GM18873 (cell line): ENCODE measurements around the gene GAA.
"Not testable (repeated sequence)": the region's sequence is repeated elsewhere in the genome, so short reads cannot be mapped to it uniquely, and the experiment has no call there.

Source experiments
- ATAC-seq: cut with Tn5 transposase; IDR thresholded peaks from one replicate; pipeline ENCODE4 v1.9.1; 2021; ENCODE audit warnings: mild to moderate bottlenecking, moderate library complexity, moderate number of reproducible peaks; ENCODE audit not compliant: unreplicated experiment, low FRiP score

The GAA gene

DNA sequence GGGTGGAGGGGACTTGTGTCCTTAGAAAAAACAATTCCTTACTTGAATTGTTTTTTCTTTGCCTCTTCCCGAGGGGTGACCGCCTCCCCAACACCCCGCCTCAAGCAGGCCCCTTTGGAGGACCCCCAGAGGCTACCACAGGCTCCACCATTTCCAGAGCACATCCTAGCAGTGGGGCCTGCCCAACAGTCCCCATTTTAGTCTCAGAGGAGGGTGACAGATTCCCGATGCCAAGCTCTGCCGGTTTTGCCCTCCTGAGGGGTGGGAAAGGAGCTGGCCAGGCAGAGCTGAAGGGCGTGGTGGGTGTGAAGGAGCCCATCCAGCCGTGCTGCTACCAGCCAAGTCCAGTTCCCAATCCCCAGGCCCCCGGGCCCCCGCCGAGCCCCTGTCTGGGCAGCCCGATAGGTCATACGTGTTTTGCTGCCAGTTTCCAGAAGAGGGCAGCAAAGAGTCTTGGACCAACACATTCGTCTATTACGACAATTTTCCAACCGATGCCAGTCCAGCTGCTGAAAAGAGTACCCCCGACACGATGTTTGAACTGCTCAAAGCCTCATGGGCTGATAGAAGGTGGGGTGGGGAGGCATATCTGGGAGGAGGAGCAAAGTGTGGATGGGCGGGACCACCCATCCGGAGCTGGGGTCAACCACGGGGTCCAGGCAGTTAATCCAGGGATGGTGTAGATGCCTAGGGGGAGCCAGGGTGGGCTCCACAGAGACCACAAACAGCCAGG, 18.8 kb upstream of the GAA start:
- ATAC-seq, result no peak

DNA sequence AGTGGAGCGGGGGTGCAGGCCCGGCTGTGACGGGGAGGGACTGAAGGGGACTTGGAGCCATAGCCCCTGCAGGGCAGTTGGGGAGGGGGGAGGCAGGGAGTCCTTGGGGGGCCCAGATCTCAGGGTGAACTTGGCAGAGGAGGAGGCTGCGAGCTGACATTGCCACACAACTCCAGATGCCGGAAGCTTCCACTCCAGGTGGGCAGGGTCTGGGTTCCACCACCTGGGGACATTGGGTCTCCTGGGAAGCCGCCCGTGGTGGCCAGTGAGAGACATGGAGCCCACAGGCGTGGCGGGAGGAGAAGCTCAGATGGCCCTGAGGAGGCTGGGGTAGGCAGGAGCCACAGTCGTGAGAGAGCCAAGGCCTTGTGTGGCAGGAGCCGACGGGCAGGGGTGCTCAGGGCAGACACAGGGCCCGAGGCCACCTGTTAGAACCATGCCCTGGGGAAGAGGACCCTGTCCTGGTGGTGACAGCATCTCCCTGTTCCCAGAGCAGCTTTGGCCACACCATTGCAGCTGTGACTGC, 18.2 kb upstream of the GAA start:
- ATAC-seq, result no peak

- no peak for ATAC-seq
Observed at GRCh38 chr17:80084773-80085172, 16.6 kb upstream of the GAA start.

DNA sequence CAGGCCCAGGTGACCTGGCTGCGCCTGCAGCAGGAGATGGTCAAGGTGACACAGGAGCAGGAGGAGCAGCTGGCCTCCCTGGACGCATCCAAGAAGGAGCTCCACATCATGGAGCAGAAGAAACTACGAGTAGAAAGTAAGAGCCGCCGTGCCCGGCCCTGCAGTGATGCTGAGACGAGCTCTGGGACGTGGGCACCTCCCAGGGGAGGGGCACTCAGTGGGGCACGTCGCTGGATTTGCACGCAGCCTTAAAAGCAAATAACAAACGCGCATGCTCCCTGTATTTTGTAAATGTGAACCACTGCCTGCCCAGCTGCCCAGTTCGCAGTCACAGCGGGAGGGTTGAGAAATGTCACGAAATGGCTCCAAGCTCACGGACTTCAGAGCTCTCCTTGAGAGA, 15.3 kb upstream of the GAA start:
- ATAC-seq, result no peak

DNA sequence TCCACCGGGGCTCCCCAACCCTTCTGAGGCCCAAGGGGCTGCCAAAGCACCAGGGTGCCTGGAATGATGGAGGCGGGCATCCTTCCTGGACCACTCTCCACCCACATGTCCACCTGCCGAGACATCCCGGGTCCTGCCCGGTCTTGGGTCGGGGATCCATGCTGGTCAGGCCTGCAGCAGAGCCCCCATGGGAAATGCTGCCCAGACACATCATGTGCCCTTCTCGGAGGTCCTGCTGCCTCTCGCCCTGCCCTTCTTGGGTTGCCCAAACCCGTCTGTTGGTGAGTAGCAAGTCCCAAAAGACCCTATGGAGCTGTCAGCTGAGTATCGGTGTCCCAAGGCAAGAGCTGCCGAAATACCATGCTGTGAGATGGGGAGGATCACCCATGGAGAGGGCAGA, 14.8 kb upstream of the GAA start:
- no peak for ATAC-seq

DNA sequence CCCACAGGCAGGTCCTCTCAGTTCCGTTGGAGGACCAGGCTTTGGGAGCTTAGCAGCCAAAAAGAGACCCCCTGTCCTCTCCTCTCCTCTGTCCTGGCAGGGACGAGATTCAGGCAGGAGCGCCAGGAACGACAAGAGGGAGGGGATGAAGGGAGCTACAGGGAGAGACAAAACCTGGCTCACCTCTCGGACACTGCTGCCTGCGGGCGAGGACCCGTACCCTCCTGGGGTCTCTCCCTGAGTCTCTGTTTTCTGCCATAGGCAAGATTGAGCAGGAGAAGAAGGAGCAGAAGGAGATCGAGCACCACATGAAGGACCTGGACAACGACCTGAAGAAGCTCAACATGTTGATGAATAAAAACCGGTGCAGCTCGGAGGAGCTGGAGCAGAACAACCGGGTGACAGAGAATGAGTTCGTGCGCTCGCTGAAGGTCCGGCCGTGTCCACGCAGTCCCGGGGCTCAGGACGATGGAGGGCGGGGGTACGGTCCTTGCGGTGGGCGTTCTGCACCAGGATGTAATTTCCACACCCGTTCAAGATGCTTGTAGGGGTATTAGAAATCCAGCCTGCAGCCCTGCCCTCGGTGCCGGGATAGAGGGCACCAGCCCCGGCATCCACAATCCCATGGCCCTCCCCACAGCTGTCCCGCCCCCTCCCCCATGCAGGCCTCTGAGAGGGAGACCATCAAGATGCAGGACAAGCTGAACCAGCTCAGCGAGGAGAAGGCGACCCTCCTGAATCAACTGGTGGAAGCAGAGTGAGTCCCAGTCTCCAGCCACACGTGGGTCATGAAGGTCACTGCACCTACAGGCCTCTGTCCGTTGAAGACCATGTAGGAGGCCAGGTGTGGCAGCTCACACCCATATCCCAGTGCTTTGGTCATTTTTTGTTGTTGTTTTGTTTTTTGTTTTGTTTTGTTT, 13.8 kb upstream of the GAA start:
- ATAC-seq, result no peak

- no peak for ATAC-seq
Observed at GRCh38 chr17:80089762-80090161, 11.6 kb upstream of the GAA start.

DNA sequence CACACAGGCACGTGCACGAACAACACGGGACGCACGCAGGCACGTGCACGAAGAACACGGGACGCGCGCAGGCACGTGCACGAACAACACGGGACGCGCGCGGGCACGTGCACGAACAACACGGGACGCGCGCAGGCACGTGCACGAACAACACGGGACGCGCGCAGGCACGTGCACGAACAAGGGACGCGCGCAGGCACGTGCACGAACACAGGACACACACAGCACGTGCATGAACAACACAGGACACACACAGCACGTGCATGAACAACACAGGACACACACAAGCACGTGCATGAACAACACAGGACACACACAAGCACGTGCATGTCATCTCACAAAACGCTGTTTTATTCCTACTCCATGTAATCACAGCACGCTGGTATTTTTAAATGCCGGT, 11.2 kb upstream of the GAA start:
- ATAC-seq, result not testable (repeated sequence)

DNA sequence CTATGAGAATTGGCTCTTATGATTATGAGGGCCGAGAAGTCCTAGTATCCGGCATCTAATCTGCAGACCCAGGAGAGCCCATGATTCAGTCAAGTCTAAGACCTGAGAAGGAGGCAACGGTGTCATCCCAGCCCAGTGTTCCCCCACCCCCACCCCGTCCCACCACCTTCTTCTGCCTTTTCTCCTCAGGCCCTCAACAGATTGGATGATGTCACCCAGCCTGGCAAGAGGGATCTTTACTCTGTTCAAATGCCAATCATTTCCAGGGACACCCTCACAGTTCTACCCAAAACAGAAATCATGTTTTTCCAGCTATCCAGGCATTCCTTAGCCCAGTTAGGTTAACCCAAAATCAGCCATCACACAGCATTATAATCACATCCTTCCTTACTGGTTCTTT, 10.0 kb upstream of the GAA start:
- no peak for ATAC-seq

GRCh38 chr17:80092959-80093358, 8.4 kb upstream of the GAA start:
- no peak for ATAC-seq

GRCh38 chr17:80095038-80095843, 6.1 kb upstream of the GAA start:
- no peak for ATAC-seq

GRCh38 chr17:80095844-80096475, 5.4 kb upstream of the GAA start:
- no peak for ATAC-seq

- ATAC-seq, result no peak
Observed at GRCh38 chr17:80096561-80097021, 4.8 kb upstream of the GAA start.

DNA sequence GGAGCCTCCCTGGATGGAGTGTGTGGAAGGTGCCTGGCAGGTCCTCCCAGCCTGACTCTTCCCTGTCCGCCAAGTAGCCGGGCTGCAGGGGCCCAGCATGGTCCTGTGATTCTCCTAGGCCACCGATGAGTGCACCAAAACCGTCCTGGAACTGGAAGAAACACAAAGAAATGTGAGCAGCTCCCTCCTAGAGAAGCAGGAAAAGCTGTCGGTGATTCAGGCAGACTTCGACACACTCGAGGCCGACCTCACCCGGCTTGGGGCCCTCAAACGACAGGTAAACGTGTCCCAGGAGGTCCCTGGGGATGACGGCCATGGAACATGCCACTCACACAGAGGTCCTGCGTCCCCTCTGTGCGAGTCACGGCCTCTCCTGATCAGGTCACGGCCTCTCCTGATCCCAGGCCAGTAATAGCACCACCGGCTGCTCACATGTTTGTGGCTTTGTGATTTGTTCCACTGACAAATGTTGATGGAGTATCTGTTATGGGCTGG, 4.2 kb upstream of the GAA start:
- no peak for ATAC-seq

GRCh38 chr17:80097844-80098691, 3.3 kb upstream of the GAA start:
- ATAC-seq, result no peak

DNA sequence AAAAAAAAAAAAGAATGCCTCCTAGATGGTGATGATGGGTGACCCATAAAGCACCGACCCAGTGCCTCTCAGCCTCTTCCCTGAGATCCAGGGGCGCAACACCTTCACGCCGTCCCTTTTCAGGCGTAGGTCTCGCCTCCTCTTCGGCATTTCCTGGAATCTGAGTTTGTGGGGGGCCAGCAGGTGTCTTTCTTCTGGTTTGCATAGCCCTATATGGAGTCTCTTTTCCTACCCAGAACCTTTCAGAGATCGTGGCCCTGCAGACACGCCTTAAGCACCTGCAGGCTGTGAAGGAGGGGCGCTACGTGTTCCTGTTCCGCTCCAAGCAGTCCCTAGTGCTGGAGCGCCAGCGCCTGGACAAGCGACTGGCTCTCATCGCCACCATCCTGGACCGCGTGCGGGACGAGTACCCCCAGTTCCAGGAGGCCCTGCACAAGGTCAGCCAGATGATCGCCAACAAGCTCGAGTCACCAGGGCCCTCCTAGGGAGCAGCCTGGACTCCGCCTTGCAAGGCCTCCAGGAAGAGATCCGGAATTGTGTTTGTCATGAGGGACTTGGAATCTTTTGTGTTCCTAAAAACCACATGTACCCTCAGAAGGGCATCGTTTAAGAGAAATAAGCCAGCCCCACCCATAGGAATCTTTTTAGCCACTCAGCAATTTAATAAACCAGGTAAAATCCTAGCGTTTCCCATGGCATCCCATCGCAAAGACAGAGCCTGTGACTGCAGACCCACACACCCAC, 1.9 kb upstream of the GAA start:
- no peak for ATAC-seq

- no peak for ATAC-seq
Observed at GRCh38 chr17:80100035-80100323, 1.4 kb upstream of the GAA start.

DNA sequence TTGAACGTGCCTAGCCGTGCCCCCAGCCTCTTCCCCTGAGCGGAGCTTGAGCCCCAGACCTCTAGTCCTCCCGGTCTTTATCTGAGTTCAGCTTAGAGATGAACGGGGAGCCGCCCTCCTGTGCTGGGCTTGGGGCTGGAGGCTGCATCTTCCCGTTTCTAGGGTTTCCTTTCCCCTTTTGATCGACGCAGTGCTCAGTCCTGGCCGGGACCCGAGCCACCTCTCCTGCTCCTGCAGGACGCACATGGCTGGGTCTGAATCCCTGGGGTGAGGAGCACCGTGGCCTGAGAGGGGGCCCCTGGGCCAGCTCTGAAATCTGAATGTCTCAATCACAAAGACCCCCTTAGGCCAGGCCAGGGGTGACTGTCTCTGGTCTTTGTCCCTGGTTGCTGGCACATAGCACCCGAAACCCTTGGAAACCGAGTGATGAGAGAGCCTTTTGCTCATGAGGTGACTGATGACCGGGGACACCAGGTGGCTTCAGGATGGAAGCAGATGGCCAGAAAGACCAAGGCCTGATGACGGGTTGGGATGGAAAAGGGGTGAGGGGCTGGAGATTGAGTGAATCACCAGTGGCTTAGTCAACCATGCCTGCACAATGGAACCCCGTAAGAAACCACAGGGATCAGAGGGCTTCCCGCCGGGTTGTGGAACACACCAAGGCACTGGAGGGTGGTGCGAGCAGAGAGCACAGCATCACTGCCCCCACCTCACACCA, 724 bp downstream of the GAA start:
- no peak for ATAC-seq
